OCI-M1 (cell line): Measurements from ENCODE around the gene NRARP.
A peak's percentile ranks its signal among the peaks of the same experiment; 100 is the strongest.

Experiments
- DNase-seq: peaks from one replicate; lab custom pipeline; 2025; lab: John Stamatoyannopoulos, UW

Gene NRARP

DNA sequence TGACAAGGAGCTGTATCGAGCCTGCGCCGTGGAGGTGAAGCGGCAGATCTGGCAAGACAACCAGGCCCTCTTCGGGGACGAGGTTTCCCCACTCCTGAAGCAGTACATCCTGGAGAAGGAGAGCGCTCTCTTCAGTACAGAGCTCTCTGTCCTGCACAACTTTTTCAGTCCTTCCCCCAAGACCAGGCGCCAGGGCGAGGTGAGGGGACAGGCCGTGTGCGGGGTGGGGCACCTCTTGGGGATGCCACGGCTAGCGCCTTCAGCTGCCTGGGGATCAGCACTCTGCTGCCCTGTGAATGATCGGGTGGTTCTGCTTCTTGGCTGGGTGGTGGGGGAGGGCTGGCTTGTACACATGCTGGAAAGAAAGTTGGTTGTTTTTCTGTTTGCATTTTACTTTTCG lies 45.2 kb downstream of the NRARP start:
- no peak for DNase-seq

GRCh38 chr9:137256362-137256761 lies 45.7 kb downstream of the NRARP start:
- DNase-seq: no peak

DNA sequence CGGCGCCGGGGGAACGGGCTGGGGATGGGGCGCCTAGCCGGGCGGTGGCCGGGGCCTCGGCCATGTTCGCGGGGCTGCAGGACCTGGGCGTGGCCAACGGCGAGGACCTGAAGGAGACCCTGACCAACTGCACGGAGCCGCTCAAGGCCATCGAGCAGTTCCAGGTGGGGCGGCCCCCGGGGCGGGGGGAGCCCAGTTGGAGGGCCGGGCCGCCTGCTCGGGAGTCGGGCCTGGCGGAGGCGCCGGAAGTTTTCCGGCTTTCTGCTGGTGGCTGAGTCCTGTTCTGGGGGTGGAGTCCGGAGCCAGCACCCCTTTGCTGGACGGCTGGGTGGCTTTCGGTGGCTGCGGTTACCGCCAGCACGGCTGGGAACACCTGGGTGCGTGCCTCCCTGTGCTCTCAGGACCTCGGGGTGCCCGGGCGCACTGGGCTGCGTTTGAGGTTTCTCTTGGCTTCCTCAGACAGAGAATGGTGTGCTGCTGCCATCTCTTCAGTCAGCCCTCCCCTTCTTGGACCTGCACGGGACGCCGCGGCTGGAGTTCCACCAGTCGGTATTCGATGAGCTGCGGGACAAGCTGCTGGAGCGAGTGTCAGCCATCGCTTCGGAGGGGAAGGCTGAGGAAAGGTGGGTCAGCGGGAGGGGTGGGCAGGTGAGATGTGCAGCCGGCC lies 46.5 kb downstream of the NRARP start:
- DNase-seq: peak; percentile 73

DNA sequence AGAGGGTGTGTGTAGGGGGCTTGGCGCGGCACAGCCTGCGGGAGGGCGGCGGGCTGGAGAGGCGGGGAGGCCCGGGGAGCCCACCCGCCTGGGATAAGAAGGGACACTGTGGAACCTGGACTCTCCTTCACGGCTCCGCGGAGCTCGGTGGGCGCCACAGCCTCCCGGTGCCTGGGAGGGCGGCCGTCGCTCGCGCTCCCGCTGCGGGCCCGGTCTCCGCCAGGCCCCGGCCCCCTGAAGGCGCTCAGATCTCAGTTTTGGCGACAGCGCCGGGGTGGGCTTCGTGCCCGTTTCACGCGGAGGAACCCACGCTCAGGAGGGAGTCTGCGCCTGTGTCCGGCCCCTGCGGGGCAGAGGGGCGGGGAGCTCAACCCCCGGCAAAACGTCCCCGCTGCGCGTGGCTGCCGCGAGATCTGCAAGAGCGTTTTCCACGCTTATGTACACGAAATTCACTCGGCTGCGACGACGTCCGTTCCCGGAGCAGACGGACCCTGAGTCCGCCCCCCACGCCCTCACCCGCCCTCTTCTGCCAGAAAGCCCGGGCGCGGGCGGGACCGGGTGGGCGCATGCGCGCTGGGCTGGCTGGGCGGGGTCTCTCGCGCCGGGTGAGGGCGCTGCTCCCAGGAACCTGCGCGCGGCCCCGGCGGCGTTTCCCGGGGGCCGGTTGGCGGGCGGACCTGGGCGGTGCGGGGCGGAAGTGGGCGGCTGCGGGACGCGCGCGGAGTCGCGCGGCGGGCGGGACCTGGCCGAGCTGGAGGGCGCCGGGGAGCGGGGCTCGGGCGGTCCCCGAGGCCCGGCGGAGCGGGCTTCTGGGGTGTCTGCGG lies 47.2 kb downstream of the NRARP start, which contains the start of gene NELFB:
Gene NELFB (plus strand): TSS at position 704 of the 824 bp plus-strand sequence.
- peak; percentile 94 for DNase-seq

- DNase-seq: no peak
Measured at GRCh38 chr9:137253717-137254623, 48.1 kb downstream of the NRARP start.

GRCh38 chr9:137252555-137253506 lies 49.2 kb downstream of the NRARP start:
- no peak for DNase-seq

- DNase-seq: no peak
Measured at GRCh38 chr9:137251490-137252268, 50.4 kb downstream of the NRARP start.

DNA sequence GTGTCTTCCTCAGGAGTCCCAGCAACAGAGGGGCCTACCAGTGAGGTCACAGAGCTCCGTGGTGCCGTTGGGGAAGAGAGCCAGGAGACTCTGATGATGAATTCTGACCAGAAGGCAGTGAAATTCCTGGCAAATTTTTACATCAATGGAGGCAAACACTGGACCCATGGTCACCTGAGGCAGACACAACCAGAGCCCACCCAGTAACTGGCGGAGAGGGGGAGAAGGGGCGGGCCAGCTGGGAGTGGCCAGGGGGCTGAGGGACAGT lies 50.9 kb downstream of the NRARP start, which contains the start of gene STPG3:
Gene STPG3 (plus strand): TSS at position 93 of the 268 bp plus-strand sequence. CDS start 1 bp downstream, at position 94.
- no peak for DNase-seq

DNA sequence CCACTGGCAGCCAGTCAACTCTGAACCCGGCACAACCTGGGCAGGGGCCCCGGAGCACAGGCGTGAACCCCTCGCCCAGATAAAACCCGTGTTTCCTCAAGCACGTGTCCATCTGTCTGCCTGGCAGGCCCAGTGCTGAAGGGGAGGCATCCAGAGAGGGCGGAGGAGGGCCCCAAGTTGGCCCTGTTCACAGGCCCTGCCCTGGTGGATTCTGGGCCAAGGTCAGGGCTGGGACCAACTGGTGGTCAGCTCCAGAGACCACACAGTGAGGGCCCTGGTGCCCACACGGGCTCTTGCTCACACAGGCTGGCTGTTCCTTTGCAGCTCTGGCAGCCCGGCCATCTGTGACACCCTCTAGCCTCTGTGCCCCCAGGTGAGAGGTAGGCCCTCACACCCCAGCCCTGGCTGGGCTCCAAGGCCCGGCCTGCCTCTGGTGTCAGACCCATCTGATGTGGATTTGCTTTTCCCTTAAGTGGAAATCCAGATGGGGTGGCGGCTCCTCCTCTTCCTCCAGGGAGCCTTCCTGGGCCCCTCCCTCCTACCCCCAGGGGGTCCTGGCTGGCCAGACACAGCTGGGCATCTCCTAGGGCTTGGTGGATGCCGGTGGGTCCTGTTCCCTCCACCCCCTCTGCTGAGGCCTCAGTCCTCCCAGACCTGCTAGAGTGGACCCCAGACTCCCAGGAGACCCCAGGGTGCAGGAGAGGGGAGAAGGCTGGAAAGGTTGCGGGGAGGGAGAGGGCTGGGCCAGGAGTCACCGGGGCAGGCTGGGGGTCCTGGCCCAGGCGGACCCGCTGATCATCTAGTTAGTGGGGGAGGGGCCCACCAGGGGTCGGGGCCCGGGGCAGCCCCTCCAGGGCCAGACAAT lies 51.5 kb downstream of the NRARP start:
- no peak for DNase-seq
